NCI-H526 treated with DMSO at 0.1 percent for 48 hours (cell line): ENCODE measurements around the gene RAP1A.
"Not testable (repeated sequence)": the region's sequence is repeated elsewhere in the genome, so short reads cannot be mapped to it uniquely, and the experiment has no call there.

Experiments
- DNase-seq: peaks from one replicate; lab custom pipeline; 2025; lab: John Stamatoyannopoulos, UW

The RAP1A gene

DNA sequence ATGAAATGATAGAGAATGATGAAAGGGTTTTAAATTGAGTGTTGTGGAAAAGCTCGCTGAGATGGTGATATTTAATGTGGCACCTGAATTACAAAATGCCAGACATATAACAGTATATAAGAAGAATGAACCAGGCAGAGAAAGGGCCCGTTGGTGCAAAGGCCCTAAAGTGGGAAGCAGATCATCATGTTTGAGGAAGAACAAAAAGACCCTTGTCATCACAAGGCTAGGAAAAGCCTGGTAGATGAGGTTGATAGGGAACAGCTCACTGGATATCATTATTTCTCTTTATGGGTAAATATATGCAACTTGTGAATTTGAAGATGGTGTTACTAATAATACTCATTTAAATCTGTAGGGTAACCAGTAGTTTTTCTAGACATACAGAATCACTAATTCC is 11.0 kb downstream of the RAP1A start:
- DNase-seq: no peak

DNA sequence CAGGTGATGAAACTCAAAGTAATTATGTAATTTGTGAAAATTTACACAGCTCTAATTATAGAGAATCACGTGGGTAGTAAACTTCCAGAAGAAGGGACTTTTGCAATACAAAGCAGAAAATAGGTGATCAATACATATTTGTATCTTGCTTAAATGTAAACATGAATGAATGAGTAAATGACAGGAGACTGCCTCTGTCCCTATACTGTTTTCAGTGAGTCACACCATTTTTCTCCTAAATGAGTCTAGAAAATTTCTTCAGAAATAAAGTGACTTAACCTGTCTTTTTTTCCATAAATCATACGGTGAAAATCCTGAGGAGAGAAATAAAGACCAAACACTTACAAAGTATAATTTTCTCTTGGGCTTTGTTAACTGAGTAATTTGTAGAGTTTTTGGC is 11.9 kb downstream of the RAP1A start:
- no peak for DNase-seq

DNA sequence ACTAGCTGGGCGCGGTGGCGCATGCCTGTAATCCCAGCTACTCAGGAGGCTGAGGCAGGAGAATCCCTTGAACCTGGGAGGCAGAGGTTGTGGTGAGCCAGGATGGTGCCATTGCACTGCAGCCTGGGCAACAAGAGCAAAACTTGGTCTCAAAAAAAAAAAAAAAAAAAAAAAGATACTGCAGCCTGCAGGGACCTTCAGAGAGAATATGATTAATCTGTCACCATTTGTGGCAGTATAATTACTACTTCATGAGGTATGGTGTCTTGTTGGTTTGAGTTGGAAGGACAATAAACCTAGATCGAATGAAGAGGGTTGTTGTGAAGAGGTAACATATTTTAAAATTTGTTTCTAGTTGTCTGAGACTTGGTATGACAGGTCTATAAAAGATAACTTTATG is 13.2 kb downstream of the RAP1A start:
- DNase-seq: not testable (repeated sequence)

DNA sequence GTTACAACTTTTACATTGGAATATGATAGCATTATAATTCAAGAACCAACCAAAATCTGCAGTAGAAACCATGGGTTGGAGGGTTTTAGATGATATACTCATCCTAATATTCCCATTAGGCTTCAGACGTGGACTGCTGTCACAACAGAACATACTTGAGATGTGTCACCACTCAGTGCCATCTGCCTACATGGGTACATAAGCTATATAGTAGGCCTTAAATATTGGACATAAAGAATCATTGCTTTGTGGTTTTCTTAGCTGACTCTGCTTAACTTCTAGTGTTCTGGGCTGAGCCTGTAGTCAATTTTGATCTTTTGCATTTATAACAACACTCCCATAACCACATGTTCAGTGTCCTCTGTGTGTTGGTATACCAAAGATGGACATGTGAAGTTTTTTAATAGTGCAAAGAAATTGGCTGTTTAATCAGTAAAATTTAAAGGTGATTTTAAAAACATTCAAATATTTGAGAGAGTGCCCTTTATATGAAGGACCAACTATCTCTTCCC is 14.2 kb downstream of the RAP1A start:
- DNase-seq: no peak

DNA sequence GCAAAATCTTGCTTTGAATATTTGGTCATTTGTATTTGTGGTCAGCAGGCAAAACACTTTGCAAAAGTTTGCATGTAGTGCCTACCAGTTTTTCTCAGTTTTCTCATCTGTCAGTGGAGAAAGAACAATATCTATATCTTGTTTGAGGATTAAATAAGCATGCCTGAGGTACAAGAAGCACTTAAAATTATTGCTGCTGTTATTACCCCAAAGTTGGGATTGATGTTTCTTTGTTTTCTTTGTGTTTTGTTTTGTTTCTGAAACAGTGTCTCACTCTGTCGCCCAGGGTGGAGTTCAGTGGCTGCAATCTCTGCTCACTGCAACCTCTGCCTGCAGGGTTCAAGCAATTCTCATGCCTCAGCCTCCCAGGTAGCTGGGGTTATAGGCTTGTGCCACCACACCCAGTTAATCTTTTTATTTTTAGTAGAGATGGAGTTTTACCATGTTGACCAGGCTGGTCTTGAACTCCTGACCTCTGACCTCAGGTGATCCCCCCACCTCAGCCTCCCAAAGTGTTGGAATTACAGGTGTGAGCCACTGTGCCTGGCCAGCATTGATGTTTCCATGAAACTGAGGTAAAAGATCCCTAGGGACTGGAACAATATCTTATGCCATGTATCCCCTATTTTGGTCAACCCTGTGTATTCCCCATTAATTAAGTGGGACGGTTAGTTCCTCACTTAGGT is 15.9 kb downstream of the RAP1A start:
- DNase-seq: no peak

DNA sequence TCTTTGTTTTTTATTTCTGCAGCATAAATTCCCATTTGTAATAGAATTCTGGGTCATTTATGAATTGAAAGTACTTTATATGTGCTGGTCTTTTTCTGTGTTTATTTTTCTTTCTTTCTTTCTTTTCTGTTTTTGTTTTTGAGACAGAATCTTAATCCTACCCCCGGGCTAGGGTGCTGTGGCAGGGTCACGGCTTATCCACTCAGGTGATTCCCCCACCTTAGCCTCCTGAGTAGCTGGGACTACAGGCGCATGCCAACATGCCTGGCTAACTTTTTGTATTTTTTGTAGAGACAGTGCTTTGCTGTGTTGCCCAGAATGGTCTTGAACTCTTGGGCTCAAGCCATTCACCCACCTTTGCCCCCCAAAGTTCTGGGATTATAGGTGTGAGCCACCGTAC is 18.7 kb downstream of the RAP1A start:
- DNase-seq: no peak

DNA sequence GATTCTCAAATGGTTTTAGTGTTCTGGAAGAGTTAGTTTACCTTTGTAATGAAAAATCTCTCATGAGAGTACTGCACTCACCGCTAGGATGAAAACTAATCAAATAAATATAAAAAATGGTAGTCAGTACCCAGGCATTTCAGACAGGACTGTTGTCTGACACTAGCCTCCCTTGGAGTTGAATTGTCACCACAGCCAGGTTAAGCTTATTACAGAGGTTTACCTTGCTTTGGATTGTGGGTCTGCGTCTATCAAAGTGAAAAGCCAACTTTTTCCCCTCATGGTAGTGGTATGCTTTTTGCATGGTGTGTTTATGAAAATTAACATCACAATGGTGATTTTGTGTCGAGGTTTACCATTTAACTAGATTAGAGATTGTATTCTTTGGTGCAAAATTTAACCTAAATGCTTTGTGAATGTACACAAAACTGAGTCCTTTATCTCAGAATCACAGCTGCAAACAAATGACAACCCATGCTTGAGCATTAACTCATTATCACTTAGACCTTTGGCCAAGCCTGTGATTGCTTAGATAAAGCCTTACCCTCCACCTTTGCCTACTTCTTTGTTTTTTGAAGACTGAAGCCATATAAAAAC is 20.1 kb downstream of the RAP1A start:
- DNase-seq: no peak

DNA sequence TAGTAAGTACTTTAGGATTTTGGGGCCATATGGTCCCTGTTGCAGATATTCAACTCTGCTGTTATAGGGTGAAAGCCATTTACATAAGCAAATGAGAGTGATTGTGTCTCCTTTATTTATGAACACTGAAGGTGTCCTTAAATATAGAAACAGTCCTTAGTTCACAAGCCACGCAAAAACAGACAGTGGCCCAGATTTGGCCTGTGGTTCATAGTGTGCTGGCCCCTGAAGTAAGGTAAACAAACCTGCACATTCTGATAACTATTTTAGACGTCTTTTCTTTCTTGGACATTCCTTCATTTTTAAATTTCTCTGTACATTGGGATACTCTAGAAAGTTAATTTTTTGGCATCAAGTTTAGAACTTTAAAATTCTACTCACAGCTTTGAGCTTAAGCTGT is 23.5 kb downstream of the RAP1A start:
- DNase-seq: no peak

DNA sequence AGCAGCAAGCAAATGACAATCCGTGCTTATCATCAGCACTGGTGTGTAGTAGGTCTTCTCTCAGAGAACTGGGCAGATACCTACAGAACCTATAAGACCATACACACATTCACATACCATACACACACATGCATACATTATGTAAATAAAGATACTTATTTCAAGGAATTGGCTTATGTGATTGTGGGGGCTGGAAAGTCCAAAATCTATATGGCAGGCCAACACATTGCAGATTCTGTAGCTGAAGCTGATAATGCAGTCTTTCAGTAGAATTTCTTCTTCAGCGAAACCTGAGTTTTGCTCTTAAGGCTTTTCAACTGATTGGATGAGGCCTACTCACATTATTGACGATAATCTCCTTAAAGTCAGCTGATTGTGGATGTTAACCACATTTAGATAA is 24.1 kb downstream of the RAP1A start:
- no peak for DNase-seq

DNA sequence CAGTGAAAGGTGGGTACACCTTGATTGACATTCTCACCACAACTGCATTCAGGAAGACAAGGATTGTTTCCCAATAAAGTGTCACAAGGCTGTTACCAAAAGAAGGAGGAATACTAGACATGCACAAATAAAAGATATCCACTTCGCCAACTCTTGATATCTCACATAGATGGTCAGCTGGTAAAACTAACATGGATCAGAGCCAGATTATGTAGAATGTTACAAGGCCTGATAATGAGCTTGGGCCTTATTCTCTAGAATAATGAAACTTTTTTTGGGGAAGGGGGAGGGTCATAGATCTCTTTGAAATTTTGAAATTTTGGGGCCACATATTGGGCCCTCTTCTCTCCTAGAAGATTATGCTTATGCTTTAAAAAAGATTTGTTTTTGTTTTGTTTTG is 24.9 kb downstream of the RAP1A start:
- DNase-seq: no peak

DNA sequence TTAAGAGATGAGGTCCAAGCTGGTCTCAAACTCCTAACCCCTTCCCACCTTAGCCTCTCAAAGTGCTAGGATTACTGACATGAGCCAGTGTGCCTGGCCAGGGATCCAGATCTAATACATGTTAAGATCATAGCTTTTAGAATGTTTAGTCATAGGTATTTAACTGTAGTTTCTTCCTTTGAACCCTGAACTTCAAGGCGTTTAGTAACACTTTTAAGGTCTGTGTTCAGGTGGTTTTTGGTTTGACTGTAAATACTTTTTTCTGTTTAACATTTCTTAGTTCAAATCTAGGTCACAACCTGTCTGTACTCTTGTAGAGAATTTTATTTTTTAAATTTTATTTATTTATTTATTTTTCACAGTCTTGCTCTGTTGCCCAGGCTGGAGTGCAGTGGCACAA is 28.1 kb downstream of the RAP1A start:
- DNase-seq: no peak

DNA sequence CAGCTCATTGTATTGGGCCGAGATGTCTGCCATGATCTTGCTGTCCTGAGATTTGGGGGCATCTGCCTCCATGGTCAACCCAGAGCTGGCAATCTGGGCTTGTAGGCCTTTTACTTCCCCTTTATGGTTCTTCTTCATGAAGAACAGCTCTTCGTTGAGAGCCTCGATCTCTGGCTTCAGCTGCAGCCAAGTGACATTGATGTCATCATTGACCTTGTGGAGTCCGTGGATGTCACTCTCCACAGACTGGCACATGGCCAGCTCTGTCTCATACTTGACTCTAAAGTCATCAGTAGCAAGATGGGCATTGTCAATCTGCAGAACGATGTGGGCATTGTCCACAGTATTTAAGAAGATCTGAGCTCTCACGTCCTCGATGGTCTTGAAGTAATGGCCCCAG is 29.2 kb downstream of the RAP1A start:
- DNase-seq: no peak

DNA sequence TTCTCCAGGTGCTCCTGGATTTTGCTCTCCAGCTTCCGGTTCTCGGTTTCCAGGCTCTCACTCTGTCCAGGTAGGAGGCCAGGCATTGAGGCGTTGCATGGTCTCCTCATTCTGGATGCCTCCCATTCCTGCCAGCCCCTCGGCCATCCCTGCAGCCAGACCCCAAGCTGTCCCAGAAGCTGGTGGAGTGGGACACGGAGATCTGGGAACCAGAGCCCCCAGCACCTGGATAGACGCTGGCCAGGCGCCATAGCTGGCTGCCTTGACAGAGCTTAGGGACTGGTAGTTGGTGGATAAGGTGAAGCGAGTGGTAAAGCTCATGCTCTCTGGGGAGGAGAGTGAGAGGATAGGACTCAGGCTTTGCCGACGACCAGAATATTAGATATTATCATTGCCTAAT is 29.6 kb downstream of the RAP1A start:
- no peak for DNase-seq

DNA sequence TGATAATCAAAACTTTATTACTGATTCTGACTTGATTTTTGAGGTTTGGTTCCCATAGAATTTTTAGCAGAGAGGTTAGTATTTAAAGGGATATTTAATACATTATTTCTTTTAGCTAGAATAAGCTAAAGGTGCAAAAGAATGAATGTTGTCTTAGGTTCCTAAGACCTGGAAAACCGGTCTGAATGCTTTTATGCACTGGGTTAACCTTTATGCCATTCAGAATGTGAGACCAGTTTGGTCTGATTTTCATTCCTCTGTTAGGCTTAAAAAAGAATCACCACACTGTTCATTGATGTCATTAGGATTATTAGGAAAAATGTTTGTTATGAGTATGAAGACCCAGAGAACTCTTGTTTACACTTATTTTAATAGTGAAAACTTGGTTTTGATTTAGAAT is 30.1 kb downstream of the RAP1A start:
- no peak for DNase-seq

DNA sequence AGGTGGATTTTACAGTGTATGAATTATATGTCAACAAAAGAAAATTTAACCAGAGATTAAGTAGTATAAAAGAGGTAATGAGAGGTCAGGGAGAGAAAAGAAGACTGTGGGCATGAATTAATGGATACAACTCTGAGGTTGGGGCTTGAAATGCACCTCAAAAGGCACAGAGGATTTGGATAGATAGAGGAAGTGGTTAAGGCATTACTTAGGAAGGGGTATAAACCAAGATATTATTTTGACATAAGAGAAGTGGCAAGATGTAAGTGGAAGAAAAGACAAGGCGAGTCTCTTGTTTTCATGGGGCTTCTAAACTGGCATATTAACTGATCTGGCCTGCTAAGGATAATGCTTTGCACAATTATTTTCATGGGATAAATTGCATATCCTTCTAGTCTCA is 34.1 kb downstream of the RAP1A start:
- no peak for DNase-seq

DNA sequence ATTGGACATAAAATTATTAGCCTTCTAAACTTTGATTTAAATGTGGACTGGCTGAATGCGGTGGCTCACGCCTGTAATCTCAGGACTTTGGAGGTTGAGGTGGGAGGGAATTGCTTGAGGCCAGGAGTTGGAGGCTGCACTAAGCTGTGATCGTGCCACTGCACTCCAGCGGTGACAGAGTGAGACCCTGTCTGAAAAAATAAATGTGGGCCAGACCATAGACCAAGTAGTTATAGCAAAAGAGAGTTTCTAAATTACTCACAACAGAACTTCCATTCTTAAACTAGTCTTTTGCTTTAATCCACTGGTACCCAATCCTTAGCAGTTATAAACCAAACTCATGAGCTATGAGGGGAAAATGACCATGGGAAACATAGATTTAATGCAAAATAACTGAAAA is 35.2 kb downstream of the RAP1A start:
- DNase-seq: no peak

DNA sequence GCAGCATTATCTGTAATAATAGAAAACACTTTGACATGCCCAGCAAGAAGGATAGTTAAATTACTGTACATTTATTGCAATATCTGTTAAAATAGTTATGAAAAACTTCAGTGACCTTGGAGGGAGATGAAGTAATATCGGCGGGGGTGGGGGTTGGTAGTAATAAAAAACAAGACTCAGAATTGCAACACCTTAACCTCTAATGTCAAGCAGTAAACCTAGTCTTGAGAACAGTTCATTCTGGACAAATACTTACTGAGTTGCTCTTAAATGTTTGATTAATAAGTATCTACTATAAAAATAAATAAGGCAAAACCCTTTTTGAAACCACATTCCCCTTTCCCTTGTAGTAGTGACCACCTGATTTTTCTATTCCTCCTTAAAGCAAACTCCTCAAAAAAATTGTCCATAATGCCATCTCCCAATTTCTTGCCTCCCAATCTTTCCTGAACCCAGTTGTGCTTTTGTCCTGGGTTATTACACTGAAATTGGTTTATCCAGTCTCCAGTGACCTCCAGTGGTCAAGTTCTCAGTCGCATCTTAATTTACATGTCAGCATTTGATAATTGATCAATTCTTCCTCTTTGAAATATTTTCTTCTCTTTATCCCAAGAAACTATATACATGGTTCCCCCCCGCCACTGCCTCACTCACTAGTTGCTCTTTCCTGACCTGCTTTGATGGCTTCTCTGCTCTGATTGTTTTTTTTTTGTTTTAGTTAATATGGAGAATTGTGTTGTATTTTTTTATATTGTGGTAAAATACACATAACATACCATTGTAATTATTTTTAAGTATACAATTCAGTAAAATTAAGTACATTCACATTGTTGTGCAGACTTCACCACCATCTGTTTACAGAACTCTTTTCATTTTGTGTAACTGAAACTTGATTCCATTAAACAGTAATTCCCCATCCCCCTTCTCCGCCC is 36.8 kb downstream of the RAP1A start:
- DNase-seq: peak; percentile 12

DNA sequence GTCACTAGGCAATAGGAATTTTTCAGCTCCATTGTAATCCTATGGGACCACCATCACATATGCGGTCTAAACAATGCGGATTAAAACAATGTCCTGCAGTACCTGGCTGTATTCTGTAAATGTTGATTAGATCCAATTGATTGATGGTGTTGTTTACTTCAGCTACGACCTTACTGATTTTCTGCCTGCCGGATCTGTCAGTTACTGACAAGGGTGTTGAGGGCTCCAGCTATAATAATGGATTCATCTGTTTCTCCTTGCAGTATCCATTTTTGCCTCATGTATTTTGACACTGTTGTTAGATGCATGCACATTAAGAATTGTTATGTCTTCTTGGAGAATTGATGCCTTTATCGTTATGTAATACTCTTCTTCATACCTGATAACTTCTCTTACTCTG is 39.0 kb downstream of the RAP1A start:
- DNase-seq: no peak

DNA sequence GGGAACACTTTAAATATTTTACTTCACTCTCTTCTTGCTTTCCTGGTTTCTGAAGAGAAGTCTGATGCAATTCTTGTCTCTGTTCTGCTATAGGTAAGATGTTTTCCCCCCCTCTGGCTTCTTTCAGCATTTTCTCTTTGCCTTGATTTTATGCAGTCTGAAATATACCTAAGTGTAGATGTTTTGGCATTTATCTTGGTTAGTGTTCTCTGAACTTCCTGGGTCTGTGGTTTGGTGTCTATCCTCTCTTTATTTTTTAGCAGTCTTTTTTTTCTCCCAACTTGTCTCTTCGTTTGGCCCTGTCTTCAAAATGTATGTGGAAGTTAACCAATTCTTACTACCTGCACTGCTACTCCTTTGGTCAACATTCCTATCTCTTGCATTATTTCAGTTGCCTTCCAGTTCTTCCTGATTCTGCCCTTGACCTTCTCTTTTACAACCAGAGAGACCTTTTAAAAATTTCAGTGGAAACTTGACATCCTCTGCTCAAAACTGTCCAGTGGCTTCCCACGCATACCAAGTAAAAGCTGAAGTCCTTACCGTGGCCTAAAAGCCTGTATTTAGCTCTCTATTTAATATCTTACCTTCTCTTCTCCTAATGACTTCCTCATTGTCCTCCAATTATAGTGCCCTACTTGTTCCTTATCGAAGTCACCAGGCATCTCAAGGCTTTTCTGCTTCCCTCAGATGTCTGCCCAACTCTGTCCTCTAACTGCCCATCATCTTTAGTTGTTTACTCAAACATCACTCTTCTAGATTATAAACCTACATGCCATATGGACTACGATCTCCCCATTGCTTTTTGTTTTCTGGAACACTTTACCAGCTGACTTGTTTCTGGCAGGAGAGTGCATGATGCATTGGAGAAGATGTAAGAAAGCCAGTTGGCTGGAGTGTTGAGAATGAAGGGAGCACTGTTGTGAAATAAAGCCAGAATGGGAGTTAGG is 40.9 kb downstream of the RAP1A start:
- DNase-seq: no peak

DNA sequence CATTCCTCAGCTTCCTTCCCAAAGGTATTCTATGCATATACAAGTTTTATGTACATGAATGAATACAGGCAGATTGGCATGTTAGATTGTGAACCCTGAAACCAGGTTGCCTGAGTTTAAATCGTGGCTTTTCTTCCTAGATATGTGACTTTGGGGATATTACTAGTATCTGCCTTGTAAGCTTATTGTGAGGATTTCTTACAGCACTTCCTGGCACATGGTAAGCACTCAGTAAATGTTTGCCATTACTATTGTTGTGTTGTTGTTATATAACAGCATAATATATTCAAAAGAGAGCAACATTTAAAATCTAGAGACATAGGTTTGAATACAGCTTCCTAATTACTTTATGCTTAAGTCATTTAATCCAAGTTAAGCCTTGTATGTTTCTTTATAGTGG is 45.1 kb downstream of the RAP1A start:
- DNase-seq: no peak

DNA sequence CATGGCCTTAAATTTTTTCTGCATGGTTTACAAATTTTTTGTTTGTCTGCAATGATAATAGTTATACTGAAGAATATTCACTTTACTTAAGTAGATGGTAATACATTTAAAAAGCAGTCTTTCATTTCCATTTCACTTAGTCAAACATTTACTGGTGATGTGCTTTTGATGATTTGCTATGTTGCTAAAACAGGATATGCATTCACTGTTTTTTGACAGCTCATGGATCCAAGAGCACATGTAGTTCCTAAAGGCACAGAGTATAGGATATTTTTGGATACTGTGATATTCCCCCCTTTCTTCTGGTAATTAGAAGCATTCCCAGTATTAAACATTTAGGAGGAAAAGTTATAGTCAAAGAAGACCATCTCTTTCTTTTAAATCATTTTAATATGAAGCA is 45.9 kb downstream of the RAP1A start:
- no peak for DNase-seq

DNA sequence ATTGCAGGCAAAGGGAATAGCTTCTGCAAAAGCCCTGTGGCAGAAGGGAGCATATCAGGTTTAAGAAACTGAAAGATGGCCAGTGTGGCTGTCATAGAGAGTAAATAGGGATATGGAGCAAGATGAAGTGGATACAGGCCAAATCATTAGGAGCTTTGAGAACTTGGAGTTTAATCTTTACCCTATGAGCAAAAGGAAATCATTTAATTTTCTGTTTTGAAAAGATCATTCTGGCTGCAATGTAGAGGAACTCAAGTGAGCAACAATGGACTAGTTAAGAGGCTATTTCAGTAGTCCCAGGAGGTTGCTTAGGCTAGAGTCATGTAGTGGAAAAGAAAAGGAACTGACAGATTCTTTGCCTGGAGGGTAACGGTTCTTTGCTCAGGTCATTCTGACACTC is 47.2 kb downstream of the RAP1A start:
- DNase-seq: no peak
